PFSK-1 (cell line): ENCODE data around the gene MPND.

Source experiments
- FOXP2 ChIP-seq: optimal IDR thresholded peaks from 2 replicates; pipeline ENCODE3; 2011; ENCODE audit warnings: borderline replicate concordance, control low read depth, inconsistent platforms; ENCODE audit not compliant: insufficient read depth; ENCODE audit errors: extremely low read length, extremely low read depth
- POLR2AphosphoS5 ChIP-seq: IDR thresholded peaks from 2 replicates; pipeline ENCODE4 v1.6.1; 2012; ENCODE audit warnings: low read depth, mild to moderate bottlenecking, control low read depth, low read length, moderate library complexity
- REST ChIP-seq, 2 experiments: IDR thresholded peaks; 2 replicates each; pipeline versions ENCODE4 v1.6.1 to v1.8.0; 2011 to 2012; ENCODE audit warnings: low read depth in 2 of 2, low read length in 2 of 2, control low read depth in 1 of 2, inconsistent platforms in 1 of 2, mild to moderate bottlenecking in 1 of 2, moderate library complexity in 1 of 2; ENCODE audit not compliant: insufficient read depth in 1 of 2
- SIN3A ChIP-seq: IDR thresholded peaks from 2 replicates; pipeline ENCODE4 v1.6.1; 2012; ENCODE audit warnings: mild to moderate bottlenecking, low read length, moderate library complexity, borderline replicate concordance; ENCODE audit not compliant: insufficient read depth
- TAF1 ChIP-seq: IDR thresholded peaks from 2 replicates; pipeline ENCODE4 v1.6.1; 2012; ENCODE audit warnings: low read length, control low read depth, borderline replicate concordance; ENCODE audit not compliant: insufficient read depth

The MPND gene

GRCh38 chr19:4360641-4361151 is 17.3 kb downstream of the MPND start:
- TF ChIP-seq FOXP2: no peak
- TF ChIP-seq TAF1: no peak
- TF ChIP-seq REST (IDR thresholded peaks at IDR 0.05; ENCODE audit: insufficient read depth in 1 of 2, low read depth in 2 of 2, low read length in 2 of 2): no peak
- no peak for TF ChIP-seq POLR2AphosphoS5
- no peak for TF ChIP-seq SIN3A

GRCh38 chr19:4361152-4362046 is 18.0 kb downstream of the MPND start:
- TF ChIP-seq SIN3A: no peak
- no peak for TF ChIP-seq TAF1
- no peak for TF ChIP-seq FOXP2
- no peak for TF ChIP-seq REST (IDR thresholded peaks at IDR 0.05; ENCODE audit: insufficient read depth in 1 of 2, low read depth in 2 of 2, low read length in 2 of 2)
- no peak for TF ChIP-seq POLR2AphosphoS5

- TF ChIP-seq POLR2AphosphoS5: 0 out of 2 replicates have a peak, but pooled peaks have one; percentile 15
- TF ChIP-seq FOXP2: no peak
These were observed 18.9 kb downstream of the MPND start for GRCh38 chr19:4362101-4362828.

- TF ChIP-seq POLR2AphosphoS5 (peak; percentile 30; the same call in 1 of the 2 replicates), SIN3A (no peak)
These were observed 19.6 kb downstream of the MPND start for GRCh38 chr19:4362831-4363545.

- TF ChIP-seq POLR2AphosphoS5 (no peak; the same call in 1 of the 2 replicates), TAF1 (no peak), SIN3A (no peak), FOXP2 (no peak), REST (IDR thresholded peaks at IDR 0.05; ENCODE audit: insufficient read depth in 1 of 2, low read depth in 2 of 2, low read length in 2 of 2) (no peak)
These were observed 20.4 kb downstream of the MPND start for GRCh38 chr19:4363571-4364304.
